Endothelial cell of umbilical vein (primary cell): Measurements from ENCODE around the gene CYB5D1. TPM values are rescaled to one million over a fixed set of nuclear protein-coding genes. Genes with fewer than 3 reads are reported as not detected.

ENCODE experiments used
- BruUV-seq: library from RNA; stranded (reverse); fragments of 400-500 nt; replicated peaks from 2 replicates; lab custom pipeline; 2021; lab: Mats Ljungman, UMichigan
- CTCF ChIA-PET: fragments of 300-600, 350-600 bp; sonication (Branson Sonifier 250); formaldehyde crosslinking; loops from one replicate; lab custom pipeline; 2021; ENCODE audit warnings: antibody characterized with exemption, inconsistent platforms; lab: Charles Lee
- POLR2A ChIA-PET: fragments of 300-600, 350-600 bp; sonication (Branson Sonifier 250); formaldehyde crosslinking; loops from one replicate; lab custom pipeline; 2021; ENCODE audit warnings: antibody characterized with exemption, inconsistent platforms; lab: Charles Lee
- DNase-seq: peaks from one replicate; pipeline ENCODE4 v3.0.0-alpha.2; 2011; ENCODE audit warnings: low read depth, low spot score
- FAIRE-seq: peaks from 2 replicates; lab custom pipeline; 2011; peaks lifted over from hg19 to GRCh38; lab: Jason Lieb, UNC
- H2AFZ ChIP-seq: 2 replicates; pipeline ENCODE4 v1.6.0; 2012; ENCODE audit warnings: low read depth, low read length, control low read depth, inconsistent platforms
- H3K27ac ChIP-seq: 2 replicates; pipeline ENCODE4 v1.5.1; 2011; ENCODE audit warnings: low read depth, mild to moderate bottlenecking, control low read depth, low read length, moderate library complexity; ENCODE audit not compliant: insufficient read depth
- H3K27me3 ChIP-seq, 2 experiments: 2 replicates each; pipeline versions ENCODE4 v1.6.0 to v1.6.1; 2011; ENCODE audit warnings: low read length in 2 of 2, mixed read lengths in 1 of 2; ENCODE audit not compliant: control insufficient read depth in 2 of 2, insufficient read depth in 2 of 2
- H3K36me3 ChIP-seq, 2 experiments: 2 replicates in 1 of 2; 3 replicates in 1 of 2; pipeline ENCODE4 v1.5.1; 2011; ENCODE audit warnings: low read length in 2 of 2, mild to moderate bottlenecking in 1 of 2, moderate library complexity in 1 of 2; ENCODE audit not compliant: control insufficient read depth in 2 of 2, insufficient read depth in 2 of 2; ENCODE audit errors: extremely low read depth in 1 of 2
- H3K4me1 ChIP-seq: 3 replicates; pipeline ENCODE4 v1.5.1; 2011; ENCODE audit warnings: mild to moderate bottlenecking, low read length; ENCODE audit not compliant: control insufficient read depth, insufficient read depth; ENCODE audit errors: extremely low read depth
- H3K4me2 ChIP-seq: 2 replicates; pipeline ENCODE4 v1.6.1; 2011; ENCODE audit warnings: low read length, control low read depth, mixed read lengths; ENCODE audit not compliant: insufficient read depth
- H3K4me3 ChIP-seq, 3 experiments: fragments of 200-600 bp in 1 of 3; sonication (generic), shearing (Covaris generic) in 1 of 3; replicated peaks in 1 of 3; 2 replicates each; pipeline ENCODE4 v1.5.1; 2011 to 2016; ENCODE audit warnings: control low read depth in 3 of 3, low read length in 3 of 3, mild to moderate bottlenecking in 2 of 3, inconsistent platforms in 1 of 3, low read depth in 1 of 3, moderate library complexity in 1 of 3; ENCODE audit not compliant: insufficient read depth in 1 of 3
- H3K79me2 ChIP-seq: 2 replicates; pipeline ENCODE4 v1.6.0; 2012; ENCODE audit warnings: low read length, inconsistent platforms; ENCODE audit not compliant: control insufficient read depth, insufficient read depth
- H3K9ac ChIP-seq: replicated peaks from 2 replicates; pipeline ENCODE3; 2011; ENCODE audit warnings: low read length, control low read depth; ENCODE audit not compliant: insufficient read depth; ENCODE audit errors: extremely low read depth
- H3K9me1 ChIP-seq: replicated peaks from 3 replicates; pipeline ENCODE4 v1.6.0; 2011; ENCODE audit warnings: mild to moderate bottlenecking, low read length; ENCODE audit not compliant: control insufficient read depth, insufficient read depth; ENCODE audit errors: extremely low read depth
- H3K9me3 ChIP-seq: replicated peaks from 2 replicates; pipeline ENCODE4 v1.5.1; 2012; ENCODE audit warnings: low read length, inconsistent platforms; ENCODE audit not compliant: control insufficient read depth, insufficient read depth
- H4K20me1 ChIP-seq: replicated peaks from 2 replicates; pipeline ENCODE3; 2011; ENCODE audit warnings: mild to moderate bottlenecking, low read length; ENCODE audit not compliant: control insufficient read depth, insufficient read depth; ENCODE audit errors: extremely low read depth
- EZH2 ChIP-seq: IDR thresholded peaks from 2 replicates; pipeline ENCODE4 v1.6.1; 2012; ENCODE audit warnings: borderline replicate concordance, low read depth, mild to moderate bottlenecking, moderate library complexity, low read length, inconsistent platforms; ENCODE audit not compliant: severe bottlenecking
- FOS ChIP-seq: IDR thresholded peaks from 2 replicates; pipeline ENCODE4 v1.6.1; 2011; ENCODE audit warnings: mild to moderate bottlenecking, low read length, moderate library complexity, borderline replicate concordance; ENCODE audit not compliant: insufficient read depth
- GATA2 ChIP-seq: IDR thresholded peaks from 2 replicates; pipeline ENCODE4 v1.7.0; 2011; ENCODE audit warnings: low read depth, mild to moderate bottlenecking, moderate library complexity, mixed read lengths, low read length; ENCODE audit not compliant: insufficient read length, insufficient read depth
- JUN ChIP-seq: IDR thresholded peaks from 2 replicates; pipeline ENCODE4 v1.6.1; 2011; ENCODE audit warnings: borderline replicate concordance, low read depth; ENCODE audit not compliant: insufficient read length, insufficient read depth
- MYC ChIP-seq: IDR thresholded peaks from one replicate; pipeline ENCODE4 v1.6.1; 2011; ENCODE audit warnings: mild to moderate bottlenecking, low read depth, low read length
- POLR2A ChIP-seq: IDR thresholded peaks from 2 replicates; pipeline ENCODE4 v1.6.1; 2012; ENCODE audit warnings: low read depth, mild to moderate bottlenecking, control low read depth, low read length
- POLR2AphosphoS5 ChIP-seq: IDR thresholded peaks from 2 replicates; pipeline ENCODE4 v1.6.1; 2012; ENCODE audit warnings: low read depth, mild to moderate bottlenecking, control low read depth, low read length, moderate library complexity; ENCODE audit not compliant: insufficient read depth
- dilution Hi-C: fragments of 300-500 bp; cut with MboI; formaldehyde crosslinking; loops from one replicate; pipeline ENCODE4 v1.15.0; 2019; ENCODE audit warnings: low sequenced_read_pairs; ENCODE audit not compliant: extremely low pct_ligation_motif_present
- intact Hi-C: fragments of 100-400 bp; cut with micrococcal nuclease; formaldehyde crosslinking; loops from one replicate; pipeline ENCODE4 v1.10.0; 2022
- polyA plus RNA-seq, 4 experiments: library from polyadenylated mRNA; depleted of rRNA in 3 of 4; stranded (reverse) in 3 of 4; unstranded in 1 of 4; fragments of >200 nt; gene quantifications; 2 replicates each; pipeline versions ENCODE4 v1.2.1 to v1.2.3, GENCODE V29; 2011 to 2012; ENCODE audit warnings: missing spikeins in 1 of 4
- total RNA-seq: library from RNA; stranded (reverse); gene quantifications from 2 replicates; pipeline ENCODE4 v1.2.3, GENCODE V29; 2021
- TF ChIP-seq, protein P1 (sequence below), 2 donors: IDR thresholded peaks; 1 replicate in 1 of 2; 2 replicates in 1 of 2; pipeline ENCODE4 v1.5.1; 2011; ENCODE audit warnings: low read length in 2 of 2, mild to moderate bottlenecking in 2 of 2, moderate library complexity in 2 of 2, control low read depth in 1 of 2, inconsistent platforms in 1 of 2, low read depth in 1 of 2; ENCODE audit not compliant: insufficient read depth in 1 of 2; ENCODE audit errors: extremely low read depth in 1 of 2
- TF ChIP-seq, protein P2 (sequence below): IDR thresholded peaks from 2 replicates; pipeline ENCODE4 v1.6.1; 2011; ENCODE audit not compliant: insufficient read depth, insufficient read length

CYB5D1 gene
- total and polyA plus RNA-seq, 2 donors (not counting 3 experiments of a cell fraction or from before 2014, with no cell fraction given), result 9.4 to 18.1 TPM

DNA sequence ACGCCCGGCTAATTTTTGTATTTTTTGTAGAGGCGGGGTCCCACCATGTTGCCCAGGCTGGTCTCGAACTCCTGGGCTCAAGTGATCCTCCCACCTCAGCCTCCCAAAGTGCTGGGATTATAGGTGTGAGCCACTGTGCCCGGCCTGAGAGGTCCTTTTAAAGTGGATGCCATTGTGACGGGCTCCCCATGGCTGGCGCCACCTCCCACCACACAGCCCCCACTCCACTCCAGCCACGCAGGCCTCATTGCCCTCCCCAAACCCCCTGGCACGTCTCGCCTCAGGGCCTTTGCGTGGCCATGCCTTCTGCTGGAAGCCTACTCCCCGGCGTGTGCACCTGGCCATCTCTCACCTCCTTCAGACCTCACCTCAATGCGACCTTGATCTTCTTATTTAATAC lies 35.7 kb upstream of the CYB5D1 start:
- no peak for FAIRE-seq
- intact Hi-C loops, result loop anchor here (1.0 to 5.0 kb wide), 6 partner anchors 29 to 235 kb away; no protein-coding TSS in a partner anchor
- dilution Hi-C loops, result no loop called here

More for the DNA sequence above, 35.7 kb upstream of the CYB5D1 start:
- H3K9me1 ChIP-seq, result no peaks in the 10 kb centered on the region
- DNase-seq, result no peak
- no peaks in the 10 kb centered on the region for H3K9me3 ChIP-seq
- no peak overlapping the region for H3K27ac ChIP-seq
- peaks cover 3% of the 10 kb centered on the region in 2 experiments for H3K27me3 ChIP-seq
- no peaks in the 10 kb centered on the region for H3K36me3 ChIP-seq
- H2AFZ ChIP-seq, result no peak overlapping the region
- TF ChIP-seq EZH2 (no peak), GATA2 (no peak), FOS (no peak), JUN (no peak), POLR2AphosphoS5 (no peak), MYC (no peak), POLR2A (no peak)
- TF ChIP-seq, protein P1, sequence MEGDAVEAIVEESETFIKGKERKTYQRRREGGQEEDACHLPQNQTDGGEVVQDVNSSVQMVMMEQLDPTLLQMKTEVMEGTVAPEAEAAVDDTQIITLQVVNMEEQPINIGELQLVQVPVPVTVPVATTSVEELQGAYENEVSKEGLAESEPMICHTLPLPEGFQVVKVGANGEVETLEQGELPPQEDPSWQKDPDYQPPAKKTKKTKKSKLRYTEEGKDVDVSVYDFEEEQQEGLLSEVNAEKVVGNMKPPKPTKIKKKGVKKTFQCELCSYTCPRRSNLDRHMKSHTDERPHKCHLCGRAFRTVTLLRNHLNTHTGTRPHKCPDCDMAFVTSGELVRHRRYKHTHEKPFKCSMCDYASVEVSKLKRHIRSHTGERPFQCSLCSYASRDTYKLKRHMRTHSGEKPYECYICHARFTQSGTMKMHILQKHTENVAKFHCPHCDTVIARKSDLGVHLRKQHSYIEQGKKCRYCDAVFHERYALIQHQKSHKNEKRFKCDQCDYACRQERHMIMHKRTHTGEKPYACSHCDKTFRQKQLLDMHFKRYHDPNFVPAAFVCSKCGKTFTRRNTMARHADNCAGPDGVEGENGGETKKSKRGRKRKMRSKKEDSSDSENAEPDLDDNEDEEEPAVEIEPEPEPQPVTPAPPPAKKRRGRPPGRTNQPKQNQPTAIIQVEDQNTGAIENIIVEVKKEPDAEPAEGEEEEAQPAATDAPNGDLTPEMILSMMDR (IDR thresholded peaks at IDR 0.05; ENCODE audit: extremely low read depth in 1 of 2, insufficient read depth in 1 of 2, low read depth in 1 of 2, low read length in 2 of 2), result no peak
- TF ChIP-seq, protein P2, sequence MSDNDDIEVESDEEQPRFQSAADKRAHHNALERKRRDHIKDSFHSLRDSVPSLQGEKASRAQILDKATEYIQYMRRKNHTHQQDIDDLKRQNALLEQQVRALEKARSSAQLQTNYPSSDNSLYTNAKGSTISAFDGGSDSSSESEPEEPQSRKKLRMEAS, result no peak
- POLR2A ChIA-PET, result no interaction called here
- no peaks in the 10 kb centered on the region for H3K4me1 ChIP-seq
- no peaks in the 10 kb centered on the region for H3K79me2 ChIP-seq
- no peak overlapping the region for H3K4me3 ChIP-seq
- H3K9ac ChIP-seq, result no peak overlapping the region
- BruUV-seq, result no TSS peak
- H4K20me1 ChIP-seq, result no peaks in the 10 kb centered on the region
- CTCF ChIA-PET, result interaction anchor here (0.5 to 8.6 kb wide), 14 partner anchors 10 to 238 kb away, joined by 3 to 121 read pairs (median 4); partner anchors contain the start of gene NAA38
- H3K4me2 ChIP-seq, result no peak overlapping the region
